IPS-NIHi11 (cell line): Measurements from ENCODE around the gene OR10K2.

Experiments
- DNase-seq: peaks from one replicate; pipeline ENCODE4 v3.0.0; 2012; ENCODE audit warnings: mixed read lengths, low spot score

Gene OR10K2

DNA sequence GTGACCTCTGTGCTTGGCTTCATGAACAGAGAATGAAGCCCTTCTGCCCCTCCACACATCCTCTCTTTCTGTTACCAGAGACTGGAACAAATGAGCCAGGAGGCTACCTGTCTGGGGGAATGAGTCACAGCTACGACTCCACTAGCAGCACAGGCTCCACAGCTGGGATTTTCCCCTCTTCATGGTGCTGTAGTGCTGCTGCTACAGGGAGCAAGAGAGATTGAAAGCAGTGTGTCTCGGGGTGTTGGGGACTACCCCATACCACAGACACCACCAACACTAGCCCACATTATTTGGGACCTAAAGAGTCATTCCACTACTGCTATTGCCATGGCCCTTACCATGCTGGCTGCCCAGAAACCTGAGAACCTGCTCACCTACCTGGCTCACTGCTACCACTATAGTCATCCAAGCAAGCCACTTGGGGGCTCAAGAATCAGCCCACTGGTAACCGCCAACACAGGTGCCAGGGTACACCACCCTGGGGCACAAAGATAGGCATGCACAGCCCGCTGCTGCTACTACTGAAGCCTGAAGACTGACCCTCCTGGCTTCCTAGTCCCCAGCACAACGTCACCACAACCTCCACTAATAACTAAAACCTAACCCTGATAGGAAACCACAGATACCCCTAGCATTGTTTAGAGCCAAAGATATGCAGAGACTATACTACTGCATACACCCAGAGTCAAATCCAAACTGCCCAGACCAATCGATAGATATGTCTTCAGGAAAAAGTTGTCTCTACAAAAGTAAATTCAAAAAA is 54.7 kb downstream of the OR10K2 start:
- DNase-seq = no peak
